Ramos (cell line): Measurements from ENCODE around the gene KRTAP10-8.
"Not testable (repeated sequence)": the region's sequence is repeated elsewhere in the genome, so short reads cannot be mapped to it uniquely, and the experiment has no call there.

ENCODE experiments used
- in situ Hi-C: fragments of 300-500 bp; cut with MboI; formaldehyde crosslinking; loops from one replicate; pipeline ENCODE4 v1.14.3; 2022; ENCODE audit warnings: low sequenced_read_pairs; ENCODE audit not compliant: unreplicated experiment

KRTAP10-8 gene

DNA sequence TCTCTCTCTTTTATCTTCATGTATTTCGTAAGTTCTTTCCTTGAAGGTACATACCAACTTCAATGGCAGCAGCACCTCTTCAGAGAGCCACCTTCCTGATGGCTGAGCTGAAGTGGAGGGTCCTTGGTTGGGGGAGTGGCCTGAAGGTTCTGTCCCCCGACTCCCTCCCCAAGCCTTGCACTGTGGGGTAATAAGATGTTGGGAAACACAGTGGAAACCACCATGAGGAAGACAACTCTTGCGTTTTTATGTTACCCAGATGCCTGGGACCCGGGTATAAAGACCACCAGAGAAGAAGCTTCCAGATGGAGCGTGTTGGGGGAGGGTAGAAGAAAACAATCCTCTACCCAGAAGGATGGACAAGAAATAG, 46.6 kb downstream of the KRTAP10-8 start:
- in situ Hi-C loops: no loop called here

DNA sequence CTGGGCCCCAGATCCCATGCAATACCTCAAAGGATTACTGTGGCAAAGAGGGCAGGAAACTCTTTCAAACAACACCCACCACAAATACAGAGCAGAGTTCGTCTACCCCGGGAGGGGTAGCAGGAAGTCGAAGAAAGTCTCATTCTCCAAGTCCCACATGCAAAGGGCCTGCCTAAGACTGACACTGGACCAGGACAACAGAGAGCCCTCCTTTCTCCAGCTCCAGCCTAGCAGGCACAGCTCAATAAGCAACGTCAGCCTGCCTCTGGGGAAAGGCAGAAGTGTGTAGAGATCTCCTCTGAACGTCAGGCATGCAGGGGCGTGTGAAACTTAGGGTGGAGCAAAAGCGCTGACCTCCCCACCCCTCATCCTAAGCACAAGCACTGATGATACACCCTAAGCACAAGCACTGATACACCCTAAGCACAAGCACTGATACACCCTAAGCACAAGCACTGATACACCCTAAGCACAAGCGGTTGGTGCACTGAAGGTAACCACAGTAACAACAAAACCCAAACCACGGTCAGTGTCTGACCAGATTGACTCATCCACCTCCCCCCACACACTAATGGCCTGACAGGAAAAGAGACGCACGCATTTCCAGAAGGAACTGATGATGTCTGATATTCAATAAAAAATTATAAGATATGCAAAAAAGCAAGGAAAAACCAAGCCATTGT, 47.2 kb downstream of the KRTAP10-8 start:
- in situ Hi-C loops: no loop called here

DNA sequence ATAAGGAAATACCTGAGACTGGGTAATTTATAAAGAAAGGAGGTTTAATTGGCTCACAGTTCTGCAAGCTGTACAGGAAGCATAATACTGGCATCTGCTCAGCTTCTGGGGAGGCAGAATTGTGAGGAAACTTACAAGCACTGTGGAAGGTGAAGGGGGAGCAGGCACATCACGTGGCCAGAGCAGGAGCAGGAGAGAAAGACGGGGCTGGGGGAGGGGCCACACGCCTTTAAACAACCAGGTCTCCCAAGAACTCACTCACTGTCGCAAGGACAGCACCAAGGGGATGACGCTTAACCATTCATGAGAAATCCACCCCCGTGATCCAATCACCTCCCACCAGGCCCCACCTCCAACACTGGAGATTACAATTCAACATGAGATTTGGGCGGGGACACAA, 49.7 kb downstream of the KRTAP10-8 start:
- in situ Hi-C loops: not testable (repeated sequence)
